ENCODE results near the gene RASGRF1. TPM values are rescaled to one million over a fixed set of nuclear protein-coding genes. Genes with fewer than 3 reads are reported as not detected.

The RASGRF1 gene
- total RNA-seq, 4 donors from 2014 or later, result 5.4 to 73.4 TPM; not detected in 2

DNA sequence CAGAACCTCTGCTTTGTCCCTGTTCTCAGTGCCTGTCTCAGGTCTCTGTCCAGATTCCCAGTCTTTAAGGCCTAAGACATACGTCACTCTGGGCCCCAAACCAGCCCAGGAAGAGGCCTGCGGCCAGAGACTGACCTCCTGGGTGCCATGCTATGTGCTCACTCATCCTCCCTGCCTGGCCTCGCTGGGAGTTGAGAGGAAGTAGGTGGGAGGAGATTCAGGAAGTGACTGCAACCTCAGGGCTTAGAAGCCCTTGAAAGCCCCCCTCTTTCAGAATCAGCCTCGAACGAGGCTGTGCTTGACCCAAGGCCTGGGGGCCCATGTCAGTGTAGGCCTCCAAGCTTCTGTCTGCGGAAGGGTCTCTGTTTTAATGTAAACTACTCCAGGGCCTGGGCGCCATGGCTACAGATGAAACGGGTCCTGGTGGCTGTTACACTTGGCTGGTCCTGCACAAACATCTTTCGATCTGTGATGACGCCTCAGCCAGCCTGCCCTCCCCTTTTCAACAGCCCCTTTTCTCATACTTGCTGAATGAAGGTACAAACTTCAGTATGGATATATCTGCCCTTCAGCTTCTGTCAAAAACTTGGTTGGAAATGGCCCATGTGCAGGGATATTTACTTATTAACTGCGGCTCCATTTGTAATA, 11.7 kb downstream of the RASGRF1 start:
- H3K36me3 ChIP-seq, result no peaks in the 10 kb centered on the region
- H3K4me1 ChIP-seq, result no peaks in the 10 kb centered on the region
- H3K27me3 ChIP-seq, result no peaks in the 10 kb centered on the region
- TF ChIP-seq, protein P1, sequence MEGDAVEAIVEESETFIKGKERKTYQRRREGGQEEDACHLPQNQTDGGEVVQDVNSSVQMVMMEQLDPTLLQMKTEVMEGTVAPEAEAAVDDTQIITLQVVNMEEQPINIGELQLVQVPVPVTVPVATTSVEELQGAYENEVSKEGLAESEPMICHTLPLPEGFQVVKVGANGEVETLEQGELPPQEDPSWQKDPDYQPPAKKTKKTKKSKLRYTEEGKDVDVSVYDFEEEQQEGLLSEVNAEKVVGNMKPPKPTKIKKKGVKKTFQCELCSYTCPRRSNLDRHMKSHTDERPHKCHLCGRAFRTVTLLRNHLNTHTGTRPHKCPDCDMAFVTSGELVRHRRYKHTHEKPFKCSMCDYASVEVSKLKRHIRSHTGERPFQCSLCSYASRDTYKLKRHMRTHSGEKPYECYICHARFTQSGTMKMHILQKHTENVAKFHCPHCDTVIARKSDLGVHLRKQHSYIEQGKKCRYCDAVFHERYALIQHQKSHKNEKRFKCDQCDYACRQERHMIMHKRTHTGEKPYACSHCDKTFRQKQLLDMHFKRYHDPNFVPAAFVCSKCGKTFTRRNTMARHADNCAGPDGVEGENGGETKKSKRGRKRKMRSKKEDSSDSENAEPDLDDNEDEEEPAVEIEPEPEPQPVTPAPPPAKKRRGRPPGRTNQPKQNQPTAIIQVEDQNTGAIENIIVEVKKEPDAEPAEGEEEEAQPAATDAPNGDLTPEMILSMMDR (IDR thresholded peaks at IDR 0.05), result no peak
- no peak for TF ChIP-seq POLR2A (IDR thresholded peaks at IDR 0.05)
- no peak overlapping the region for H3K27ac ChIP-seq
- no peaks in the 10 kb centered on the region for H3K9me3 ChIP-seq
- H3K4me3 ChIP-seq, result no peak overlapping the region
- DNase-seq, result no peak

DNA sequence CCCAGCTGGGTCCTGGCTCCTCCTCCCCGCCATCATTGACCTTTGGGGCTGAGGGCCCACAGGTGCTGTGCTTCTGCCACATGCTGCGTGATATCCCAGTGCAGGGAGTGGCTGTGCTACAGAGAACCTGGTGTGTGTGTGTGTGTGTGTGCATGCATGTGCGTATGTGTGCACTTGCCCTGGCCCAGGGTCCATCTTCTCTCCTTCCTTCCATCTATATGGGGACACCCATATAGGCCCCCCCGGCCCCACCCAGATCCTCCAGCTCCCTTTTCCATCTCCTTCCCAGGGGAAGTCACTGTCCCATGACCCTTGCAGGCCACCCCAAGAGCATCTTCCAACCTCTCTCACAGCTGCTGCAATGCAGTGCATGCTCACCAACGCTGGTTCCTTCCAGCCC, 12.6 kb downstream of the RASGRF1 start:
- H3K27me3 ChIP-seq, result no peaks in the 10 kb centered on the region
- H3K4me1 ChIP-seq, result no peaks in the 10 kb centered on the region
- DNase-seq, result no peak
- TF ChIP-seq, protein P1 (IDR thresholded peaks at IDR 0.05), result no peak
- TF ChIP-seq POLR2A (IDR thresholded peaks at IDR 0.05), result no peak
- H3K27ac ChIP-seq, result no peak overlapping the region
- no peak overlapping the region for H3K4me3 ChIP-seq
- no peaks in the 10 kb centered on the region for H3K36me3 ChIP-seq
- H3K9me3 ChIP-seq, result no peaks in the 10 kb centered on the region

DNA sequence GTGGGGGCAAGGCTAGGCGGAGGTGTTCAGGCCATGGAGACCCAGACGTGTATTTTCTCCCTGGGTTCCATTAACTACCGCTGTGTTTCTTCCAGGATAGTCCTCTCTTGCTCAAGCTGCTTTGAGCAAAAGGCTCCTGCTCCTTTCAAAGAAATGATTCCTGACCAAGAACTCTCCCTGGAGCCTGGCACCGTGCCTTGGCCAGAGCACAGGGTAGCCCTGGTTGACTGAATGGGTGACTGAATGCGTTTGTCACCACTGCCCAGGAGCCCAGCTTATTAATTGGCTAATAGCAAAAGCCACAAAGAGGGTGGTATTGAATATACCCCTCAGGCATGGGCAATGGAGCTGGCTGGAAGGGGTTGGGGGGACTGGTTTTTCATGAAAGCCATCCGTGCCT, 13.9 kb downstream of the RASGRF1 start:
- TF ChIP-seq, protein P1 (IDR thresholded peaks at IDR 0.05), result no peak
- no peak for TF ChIP-seq POLR2A (IDR thresholded peaks at IDR 0.05)
- Histone ChIP-seq H3K9me3 (no peaks in the 10 kb centered on the region), H3K27me3 (no peaks in the 10 kb centered on the region), H3K4me1 (no peaks in the 10 kb centered on the region), H3K27ac (no peak overlapping the region), H3K4me3 (no peak overlapping the region), H3K36me3 (no peaks in the 10 kb centered on the region)
- DNase-seq, result no peak

DNA sequence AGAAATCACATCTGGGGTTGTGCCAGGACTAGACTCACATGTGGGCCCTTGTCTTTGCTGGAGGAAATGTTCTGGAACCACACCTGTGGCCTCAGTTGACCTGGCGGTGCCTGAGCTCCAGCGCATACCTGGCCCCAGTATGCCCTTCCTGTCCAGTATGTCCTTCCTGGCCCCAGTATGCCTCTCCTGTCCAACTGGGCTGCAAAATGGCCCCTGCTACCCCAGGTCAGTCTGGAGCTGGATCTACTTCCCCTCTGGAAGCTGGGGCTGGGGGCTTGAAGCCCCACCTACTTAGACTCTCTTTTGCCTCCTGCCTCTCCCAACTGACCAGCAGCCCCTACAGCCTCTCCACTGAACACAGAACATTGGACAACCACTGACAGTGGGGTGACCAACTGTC, 15.3 kb downstream of the RASGRF1 start:
- Histone ChIP-seq H3K4me1 (no peaks in the 10 kb centered on the region), H3K9me3 (no peaks in the 10 kb centered on the region), H3K27me3 (no peaks in the 10 kb centered on the region), H3K27ac (no peak overlapping the region), H3K4me3 (no peak overlapping the region), H3K36me3 (no peaks in the 10 kb centered on the region)
- no peak for TF ChIP-seq POLR2A (IDR thresholded peaks at IDR 0.05)
- TF ChIP-seq, protein P1 (IDR thresholded peaks at IDR 0.05), result no peak
- DNase-seq, result no peak

DNA sequence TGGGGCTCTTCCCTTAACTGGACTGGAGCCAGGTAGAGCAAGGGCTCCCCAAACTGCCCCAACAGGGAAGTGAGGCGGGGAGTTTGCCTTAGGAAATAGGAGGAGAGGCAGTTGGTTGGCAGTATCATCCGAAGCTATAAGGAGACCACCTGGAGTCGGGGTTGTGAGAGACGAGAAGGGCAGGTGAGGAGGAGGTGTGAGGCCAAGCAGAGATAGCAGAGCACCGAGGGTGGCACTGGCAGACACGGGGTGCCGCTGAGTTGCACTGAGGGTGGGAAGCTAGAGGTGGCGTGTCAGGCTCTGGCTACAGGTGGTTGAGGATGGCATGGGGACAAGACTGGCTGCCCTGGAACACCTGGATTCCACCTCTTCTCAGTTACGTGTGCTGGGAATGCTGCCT, 17.2 kb downstream of the RASGRF1 start:
- no peaks in the 10 kb centered on the region for H3K27me3 ChIP-seq
- TF ChIP-seq, protein P1 (IDR thresholded peaks at IDR 0.05), result no peak
- TF ChIP-seq POLR2A (IDR thresholded peaks at IDR 0.05), result no peak
- no peak for DNase-seq

DNA sequence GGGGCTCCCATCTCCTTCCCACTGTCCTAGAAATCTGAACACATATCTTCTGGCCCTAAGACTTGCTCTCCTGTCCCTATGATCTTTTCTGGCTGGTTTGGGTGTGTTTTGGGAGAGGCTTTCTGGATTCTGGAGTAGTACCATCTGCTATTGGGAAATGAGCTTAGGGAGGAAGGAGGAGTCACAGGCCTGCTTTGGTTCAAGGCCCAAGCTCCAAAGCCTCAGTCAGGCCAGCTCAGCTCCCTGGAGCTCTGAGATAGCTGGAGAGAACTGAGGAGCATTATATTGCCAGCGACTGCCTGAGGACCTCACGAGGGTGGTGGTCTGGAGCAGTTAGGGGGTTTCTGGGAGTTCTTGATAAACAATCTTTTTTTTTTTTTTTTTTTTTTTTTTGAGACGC, 18.7 kb downstream of the RASGRF1 start:
- H3K9me3 ChIP-seq, result no peaks in the 10 kb centered on the region
- no peak overlapping the region for H3K27ac ChIP-seq
- H3K4me1 ChIP-seq, result no peaks in the 10 kb centered on the region
- no peak for DNase-seq
- TF ChIP-seq, protein P1 (IDR thresholded peaks at IDR 0.05), result no peak
- TF ChIP-seq POLR2A (IDR thresholded peaks at IDR 0.05), result no peak
- H3K36me3 ChIP-seq, result no peaks in the 10 kb centered on the region
- no peak overlapping the region for H3K4me3 ChIP-seq
- H3K27me3 ChIP-seq, result no peaks in the 10 kb centered on the region

More for the DNA sequence above, 17.2 kb downstream of the RASGRF1 start:
- Histone ChIP-seq H3K27ac (no peak overlapping the region), H3K4me1 (no peaks in the 10 kb centered on the region), H3K4me3 (no peak overlapping the region), H3K36me3 (no peaks in the 10 kb centered on the region), H3K9me3 (no peaks in the 10 kb centered on the region)
